OCI-LY7 (cell line): ENCODE results near the gene SPTBN2. TPM values are rescaled to one million over a fixed set of nuclear protein-coding genes. Genes with fewer than 3 reads are reported as not detected.

ENCODE experiments used
- BruUV-seq: library from RNA; stranded (reverse); fragments of 400-500 nt; replicated peaks from 2 replicates; lab custom pipeline; 2021; lab: Mats Ljungman, UMichigan
- CTCF ChIA-PET: fragments of 300-600 bp; sonication (Branson Sonifier 250); formaldehyde crosslinking; loops from one replicate; lab custom pipeline; 2022; ENCODE audit warnings: antibody characterized with exemption; ENCODE audit not compliant: unreplicated experiment; lab: Charles Lee
- POLR2A ChIA-PET: fragments of 300-600 bp; sonication (Branson Sonifier 250); formaldehyde crosslinking; loops from one replicate; lab custom pipeline; 2022; ENCODE audit warnings: antibody characterized with exemption; lab: Charles Lee
- DNase-seq: peaks from one replicate; pipeline ENCODE4 v3.0.0-alpha.2; 2015; ENCODE audit warnings: low spot score
- H2AFZ ChIP-seq: fragments of 200-600 bp; sonication (generic), shearing (Covaris generic); 2 replicates; pipeline ENCODE4 v1.6.1; 2014; ENCODE audit warnings: mild to moderate bottlenecking, antibody characterized with exemption, low read length, moderate library complexity
- H3K27ac ChIP-seq: fragments of 200-600 bp; sonication (generic); 2 replicates; pipeline ENCODE4 v1.5.1; 2014; ENCODE audit warnings: mixed run types, low read depth, mild to moderate bottlenecking, moderate library complexity, low read length, inconsistent platforms; ENCODE audit not compliant: poor library complexity, severe bottlenecking
- H3K36me3 ChIP-seq: fragments of 200-600 bp; sonication (generic); 2 replicates; pipeline ENCODE4 v1.6.1; 2014; ENCODE audit warnings: mild to moderate bottlenecking, antibody characterized with exemption, low read length, moderate library complexity, mixed read lengths; ENCODE audit not compliant: insufficient read depth
- H3K4me1 ChIP-seq: fragments of 200-600 bp; sonication (generic); 2 replicates; pipeline ENCODE4 v1.5.1; 2014; ENCODE audit warnings: mild to moderate bottlenecking, low read length; ENCODE audit not compliant: insufficient read depth, poor library complexity, severe bottlenecking
- H3K4me2 ChIP-seq: fragments of 200-600 bp; sonication (generic); 2 replicates; pipeline ENCODE4 v1.6.1; 2014; ENCODE audit warnings: mild to moderate bottlenecking, low read length
- H3K4me3 ChIP-seq: fragments of 200-600 bp; sonication (generic); 2 replicates; pipeline ENCODE4 v1.5.1; 2014; ENCODE audit warnings: mild to moderate bottlenecking, low read depth, low read length; ENCODE audit not compliant: poor library complexity, severe bottlenecking
- H3K79me2 ChIP-seq: fragments of 200-600 bp; sonication (generic); 2 replicates; pipeline ENCODE4 v1.6.1; 2016; ENCODE audit warnings: low read depth, mild to moderate bottlenecking, low read length, moderate library complexity, mixed read lengths; ENCODE audit not compliant: insufficient read depth
- H3K9me2 ChIP-seq: fragments of 200-600 bp; sonication (generic); 2 replicates; pipeline ENCODE4 v1.6.1; 2016; ENCODE audit warnings: mild to moderate bottlenecking, low read length, mixed read lengths; ENCODE audit not compliant: insufficient read depth
- H3K9me3 ChIP-seq: fragments of 200-600 bp; sonication (generic); 2 replicates; pipeline ENCODE4 v1.6.1; 2014; ENCODE audit warnings: mild to moderate bottlenecking, mixed run types, low read length, mixed read lengths
- H4K20me1 ChIP-seq: fragments of 200-600 bp; sonication (generic); 2 replicates; pipeline ENCODE4 v1.6.1; 2014; ENCODE audit warnings: mild to moderate bottlenecking, antibody characterized with exemption, low read length, moderate library complexity, mixed read lengths; ENCODE audit not compliant: insufficient read depth
- CTCF ChIP-seq: fragments of 200-600 bp; sonication (generic); conservative IDR thresholded peaks from 2 replicates; pipeline ENCODE4 v1.5.1; 2014; ENCODE audit warnings: mild to moderate bottlenecking, antibody characterized with exemption, low read length, moderate library complexity, mixed read lengths
- EZH2phosphoT487 ChIP-seq: fragments of 200-600 bp; sonication (generic); IDR thresholded peaks from 2 replicates; pipeline ENCODE4 v1.6.1; 2018; ENCODE audit warnings: low read depth, borderline replicate concordance, mild to moderate bottlenecking, mixed run types, antibody characterized with exemption, low read length, moderate library complexity, mixed read lengths
- intact Hi-C: fragments of 100-400 bp; cut with micrococcal nuclease; formaldehyde crosslinking; loops from one replicate; pipeline ENCODE4 v1.10.0; 2022; ENCODE audit not compliant: unreplicated experiment
- total RNA-seq, 2 experiments: library from RNA; depleted of rRNA in 1 of 2; stranded (reverse); fragments of >200 nt in 1 of 2; shearing (Covaris generic) in 1 of 2; gene quantifications; 2 replicates each; pipeline ENCODE4 v1.2.3, GENCODE V29; 2014 to 2022

SPTBN2 gene
- total RNA-seq, 2 experiments from 2014 or later, result 16.2 to 25.2 TPM

GRCh38 chr11:66762088-66762487 lies 33.1 kb upstream of the SPTBN2 start:
- Histone ChIP-seq H3K79me2 (no peaks in the 10 kb centered on the region), H3K9me3 (no peaks in the 10 kb centered on the region), H3K9me2 (no peaks in the 10 kb centered on the region), H3K36me3 (peaks cover 65% of the 10 kb centered on the region), H3K4me3 (no peak overlapping the region), H3K4me1 (no peaks in the 10 kb centered on the region), H4K20me1 (no peaks in the 10 kb centered on the region), H3K27ac (no peak overlapping the region), H2AFZ (no peak overlapping the region), H3K4me2 (no peak overlapping the region)
- POLR2A ChIA-PET, result interaction anchor here (0.6 kb wide), 1 partner anchor 16 kb away, joined by 3 read pairs; no protein-coding TSS in a partner anchor
- BruUV-seq, result no TSS peak
- DNase-seq, result no peak
- TF ChIP-seq CTCF (no peak), EZH2phosphoT487 (no peak)
- intact Hi-C loops, result no loop called here
- CTCF ChIA-PET, result no interaction called here

- intact Hi-C loops, result no loop called here
- Histone ChIP-seq H3K4me1 (peaks cover 18% of the 10 kb centered on the region), H3K9me2 (no peaks in the 10 kb centered on the region), H4K20me1 (0 out of 2 replicates have a peak, but pooled peaks cover 9% of the 10 kb centered on the region), H3K4me3 (no peak overlapping the region), H3K4me2 (no peak overlapping the region), H3K9me3 (peaks cover 12% of the 10 kb centered on the region; the same call in 1 of the 2 replicates), H2AFZ (no peak overlapping the region), H3K79me2 (peaks cover 29% of the 10 kb centered on the region), H3K36me3 (peaks cover 36% of the 10 kb centered on the region), H3K27ac (no peak overlapping the region)
- DNase-seq, result no peak
- TF ChIP-seq CTCF (no peak), EZH2phosphoT487 (no peak)
- no TSS peak for BruUV-seq
- ChIA-PET POLR2A (interaction anchor here (0.6 to 0.8 kb wide), 3 partner anchors 26 to 156 kb away, joined by 3 read pairs; no protein-coding TSS in a partner anchor), CTCF (no interaction called here)
Observed at GRCh38 chr11:66752148-66752547, 23.1 kb upstream of the SPTBN2 start.

GRCh38 chr11:66749091-66749490 lies 20.1 kb upstream of the SPTBN2 start:
- Histone ChIP-seq H3K4me3 (no peak overlapping the region), H3K27ac (no peak overlapping the region), H3K79me2 (peaks cover 46% of the 10 kb centered on the region), H2AFZ (no peak overlapping the region), H3K36me3 (peaks cover 17% of the 10 kb centered on the region), H4K20me1 (0 out of 2 replicates have a peak, but pooled peaks cover 5% of the 10 kb centered on the region), H3K4me1 (peaks cover 28% of the 10 kb centered on the region), H3K4me2 (0 out of 2 replicates have a peak overlapping the region, but pooled peaks have one; percentile 17), H3K9me2 (no peaks in the 10 kb centered on the region), H3K9me3 (peaks cover 12% of the 10 kb centered on the region; the same call in 1 of the 2 replicates)
- no peak for DNase-seq
- TF ChIP-seq CTCF (no peak), EZH2phosphoT487 (no peak)
- TSS peak; percentile 39 for BruUV-seq
- ChIA-PET POLR2A (interaction anchor here (0.5 to 1.4 kb wide), 3 partner anchors 51 to 653 kb away, joined by 3 to 6 read pairs (median 3); partner anchors contain the start of gene PPP1CA), CTCF (no interaction called here)
- intact Hi-C loops, result no loop called here
